GM12874 (cell line): ENCODE data around the gene MYBPH.

Source experiments
- TF ChIP-seq, protein P1 (sequence below): IDR thresholded peaks from 2 replicates; pipeline ENCODE4 v1.5.1; 2011; ENCODE audit warnings: low read depth, mild to moderate bottlenecking, control low read depth, low read length, moderate library complexity; ENCODE audit not compliant: insufficient read depth

MYBPH gene

DNA sequence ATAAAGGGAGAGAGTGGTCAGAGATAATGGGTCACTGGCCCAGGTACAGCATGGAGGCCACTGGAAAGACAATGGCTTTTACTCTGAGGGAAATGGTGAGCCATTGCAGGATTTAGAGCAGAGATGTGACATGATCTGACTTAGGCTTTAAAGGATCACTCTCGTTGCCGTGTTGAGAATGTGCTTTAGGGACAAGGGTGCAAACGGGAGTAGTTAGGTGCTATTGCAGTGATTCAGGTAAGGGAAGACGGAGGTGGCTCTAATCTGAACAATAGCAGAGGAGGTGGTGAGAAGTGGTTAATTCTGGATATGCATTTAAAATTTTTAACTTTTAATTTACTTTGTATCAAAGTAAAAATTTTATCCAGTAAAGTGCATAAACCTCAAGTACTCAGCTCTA, 38.3 kb downstream of the MYBPH start:
- TF ChIP-seq, protein P1, sequence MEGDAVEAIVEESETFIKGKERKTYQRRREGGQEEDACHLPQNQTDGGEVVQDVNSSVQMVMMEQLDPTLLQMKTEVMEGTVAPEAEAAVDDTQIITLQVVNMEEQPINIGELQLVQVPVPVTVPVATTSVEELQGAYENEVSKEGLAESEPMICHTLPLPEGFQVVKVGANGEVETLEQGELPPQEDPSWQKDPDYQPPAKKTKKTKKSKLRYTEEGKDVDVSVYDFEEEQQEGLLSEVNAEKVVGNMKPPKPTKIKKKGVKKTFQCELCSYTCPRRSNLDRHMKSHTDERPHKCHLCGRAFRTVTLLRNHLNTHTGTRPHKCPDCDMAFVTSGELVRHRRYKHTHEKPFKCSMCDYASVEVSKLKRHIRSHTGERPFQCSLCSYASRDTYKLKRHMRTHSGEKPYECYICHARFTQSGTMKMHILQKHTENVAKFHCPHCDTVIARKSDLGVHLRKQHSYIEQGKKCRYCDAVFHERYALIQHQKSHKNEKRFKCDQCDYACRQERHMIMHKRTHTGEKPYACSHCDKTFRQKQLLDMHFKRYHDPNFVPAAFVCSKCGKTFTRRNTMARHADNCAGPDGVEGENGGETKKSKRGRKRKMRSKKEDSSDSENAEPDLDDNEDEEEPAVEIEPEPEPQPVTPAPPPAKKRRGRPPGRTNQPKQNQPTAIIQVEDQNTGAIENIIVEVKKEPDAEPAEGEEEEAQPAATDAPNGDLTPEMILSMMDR, result no peak

DNA sequence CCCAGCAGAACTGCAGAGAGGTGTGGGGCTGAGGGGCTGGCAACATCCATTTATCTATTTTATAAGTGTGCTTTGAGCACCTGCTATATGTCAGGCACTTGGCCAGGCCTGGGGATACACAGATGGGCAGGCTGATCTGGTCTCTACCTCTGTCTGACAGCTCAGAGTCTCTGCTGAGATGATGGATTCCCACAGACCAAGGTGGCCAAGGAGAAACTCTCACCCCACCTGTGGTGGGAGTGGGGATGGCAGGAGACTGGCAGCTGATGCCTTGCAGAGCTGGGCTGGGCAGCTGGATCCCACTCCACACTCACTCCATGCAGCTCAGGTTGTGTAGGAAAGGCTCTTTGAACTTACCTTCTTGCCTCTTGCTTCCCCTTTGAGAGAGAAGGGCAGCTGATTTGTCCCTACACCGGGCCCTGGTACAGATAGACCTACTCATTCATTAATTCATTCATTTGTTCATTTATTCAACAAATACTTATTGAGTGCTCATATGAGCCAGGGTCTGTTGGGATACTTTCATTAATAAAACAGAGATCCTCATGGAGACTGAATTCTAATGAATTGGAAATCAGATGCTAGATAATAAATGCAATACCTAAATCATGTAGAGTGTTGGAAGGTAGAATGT, 39.1 kb downstream of the MYBPH start:
- TF ChIP-seq, protein P1, result no peak

DNA sequence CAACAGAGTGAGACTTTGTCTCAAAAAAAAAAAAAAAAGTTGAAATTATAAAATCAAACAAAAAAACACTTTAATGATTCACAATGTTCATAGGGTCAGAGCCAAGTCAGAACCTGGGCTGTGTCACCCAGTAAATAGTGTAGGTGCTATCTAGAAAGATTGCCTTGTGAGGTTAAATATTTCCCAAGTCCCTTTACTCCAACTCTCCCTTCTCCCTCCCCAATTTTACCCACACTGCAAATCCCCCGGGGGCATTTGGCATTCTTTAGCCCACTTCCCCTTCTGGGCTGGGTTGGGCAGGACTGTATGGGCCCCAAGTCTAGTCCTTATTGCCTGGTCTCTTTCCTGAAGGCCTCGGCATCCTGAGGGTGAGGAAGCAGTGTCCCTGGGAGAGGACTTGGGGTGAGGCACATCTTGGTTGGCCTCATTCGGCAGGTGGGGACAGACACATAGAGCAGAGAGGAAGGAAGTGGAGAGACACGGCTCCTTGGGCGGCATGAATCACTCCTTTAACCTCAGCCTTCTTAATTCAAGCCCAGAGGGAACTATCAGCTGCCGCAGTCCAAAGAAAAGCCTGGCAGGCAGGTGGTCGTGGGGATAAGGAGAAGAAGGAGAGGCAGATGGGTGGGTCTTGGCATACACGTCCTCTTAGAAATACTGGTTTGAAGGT, 39.9 kb downstream of the MYBPH start:
- TF ChIP-seq, protein P1, result no peak

DNA sequence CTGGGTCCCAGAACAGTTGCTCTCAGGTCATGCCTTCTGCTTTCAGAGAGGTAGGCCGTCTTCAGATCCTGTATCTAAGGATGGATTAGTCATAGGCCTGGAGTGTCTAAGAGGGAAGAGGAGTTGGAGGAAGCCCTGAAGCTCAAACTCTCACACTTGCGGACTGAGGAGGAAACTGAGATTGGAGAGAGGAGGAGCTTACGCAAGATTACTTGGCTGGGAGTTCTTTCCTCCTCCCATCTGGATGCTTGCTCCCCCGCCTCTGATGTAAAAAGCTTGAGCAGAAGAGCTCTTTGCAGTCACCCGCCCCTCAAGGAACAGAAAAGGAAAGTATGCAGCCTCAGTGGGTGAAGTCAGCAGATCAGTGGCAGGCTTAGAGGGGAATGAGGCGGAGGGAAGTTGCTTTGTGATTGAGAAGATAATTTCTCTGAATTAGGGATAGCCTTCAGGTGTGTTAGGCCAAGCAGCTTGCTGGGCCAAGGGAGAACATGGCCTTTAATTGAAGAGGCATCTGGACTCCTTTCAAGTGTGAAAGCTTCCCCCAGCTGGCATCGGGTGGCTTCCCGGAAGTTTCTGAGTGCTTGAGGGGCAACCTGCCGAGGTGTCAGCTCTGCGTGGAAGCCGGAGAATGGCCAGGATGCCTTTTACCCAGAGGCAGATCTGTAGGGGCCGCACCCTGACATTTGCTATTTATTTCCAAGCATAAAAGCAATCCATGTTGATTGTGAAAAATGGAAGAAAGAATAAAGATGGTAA, 41.5 kb downstream of the MYBPH start:
- TF ChIP-seq, protein P1, result no peak

DNA sequence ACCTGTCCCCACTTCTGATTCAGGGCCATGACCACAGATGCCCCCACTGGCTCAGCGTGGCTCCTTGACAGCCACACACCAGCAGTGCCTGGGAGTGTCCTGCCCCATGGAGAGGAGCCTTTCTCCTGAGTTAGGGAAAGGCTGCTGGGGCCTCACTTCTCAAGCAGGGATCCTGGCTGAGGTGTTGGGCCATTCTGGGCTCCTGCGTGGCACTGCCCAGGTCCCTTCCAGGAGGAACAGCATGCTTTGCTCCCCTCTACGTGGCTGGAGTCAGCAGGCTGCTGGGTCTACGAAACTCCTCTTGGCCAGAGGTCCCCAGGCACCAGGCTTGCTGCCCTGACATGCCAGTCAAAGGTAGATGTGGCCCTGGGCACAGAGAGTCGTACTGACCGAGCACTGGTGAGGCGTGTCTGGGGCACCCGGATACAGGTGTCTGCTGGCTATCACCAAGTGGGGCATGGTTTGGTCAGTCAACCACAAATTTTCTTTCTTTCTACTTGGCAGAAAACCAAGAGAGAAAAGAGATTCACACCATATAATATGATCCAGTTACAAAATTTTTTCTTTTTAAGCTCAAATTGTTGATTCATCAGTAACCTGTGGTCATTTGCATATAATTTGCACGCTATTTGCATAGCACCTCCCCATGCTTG, 44.0 kb downstream of the MYBPH start:
- TF ChIP-seq, protein P1, result no peak

DNA sequence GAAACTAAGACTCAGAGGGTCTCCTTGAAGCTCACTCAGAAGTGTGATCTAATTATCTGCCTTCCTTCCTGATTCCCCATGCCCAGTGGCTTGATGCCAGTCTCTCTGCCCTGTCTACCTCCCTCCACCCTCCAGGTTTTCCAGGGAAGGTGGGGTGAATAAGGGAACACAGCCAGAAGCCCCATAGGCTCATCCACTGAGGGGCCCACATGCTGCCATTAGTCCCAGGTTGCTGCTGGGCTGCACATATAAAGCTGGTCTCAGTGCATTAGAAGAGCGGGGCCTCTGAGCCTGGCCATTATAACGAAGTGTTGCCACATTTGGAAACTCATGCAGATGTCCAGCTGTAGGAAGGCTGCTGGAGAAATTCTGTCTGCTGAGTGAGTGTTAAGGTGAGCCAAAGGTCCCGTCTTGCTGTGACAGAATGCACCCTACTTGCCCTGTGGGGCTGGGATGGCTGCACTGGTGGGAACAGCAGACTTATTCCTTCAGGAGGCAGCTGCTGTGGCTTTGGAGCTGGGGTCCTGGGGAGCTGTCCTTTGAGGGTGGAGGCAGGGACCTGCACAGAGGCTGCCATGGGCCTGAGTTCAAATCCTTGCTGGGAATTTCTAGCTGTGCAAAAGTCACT, 45.2 kb downstream of the MYBPH start:
- TF ChIP-seq, protein P1, result no peak
